Endothelial cell of umbilical vein (primary cell): ENCODE results near the gene NUDT3. TPM values are rescaled to one million over a fixed set of nuclear protein-coding genes. Genes with fewer than 3 reads are reported as not detected.

Source experiments
- BruUV-seq: library from RNA; stranded (reverse); fragments of 400-500 nt; replicated peaks from 2 replicates; lab custom pipeline; 2021; lab: Mats Ljungman, UMichigan
- CTCF ChIA-PET: fragments of 300-600, 350-600 bp; sonication (Branson Sonifier 250); formaldehyde crosslinking; loops from one replicate; lab custom pipeline; 2021; ENCODE audit warnings: antibody characterized with exemption, inconsistent platforms; lab: Charles Lee
- POLR2A ChIA-PET: fragments of 300-600, 350-600 bp; sonication (Branson Sonifier 250); formaldehyde crosslinking; loops from one replicate; lab custom pipeline; 2021; ENCODE audit warnings: antibody characterized with exemption, inconsistent platforms; lab: Charles Lee
- DNase-seq: peaks from one replicate; pipeline ENCODE4 v3.0.0-alpha.2; 2011; ENCODE audit warnings: low read depth, low spot score
- FAIRE-seq: peaks from 2 replicates; lab custom pipeline; 2011; peaks lifted over from hg19 to GRCh38; lab: Jason Lieb, UNC
- H2AFZ ChIP-seq: 2 replicates; pipeline ENCODE4 v1.6.0; 2012; ENCODE audit warnings: low read depth, low read length, control low read depth, inconsistent platforms
- H3K27ac ChIP-seq: 2 replicates; pipeline ENCODE4 v1.5.1; 2011; ENCODE audit warnings: low read depth, mild to moderate bottlenecking, control low read depth, low read length, moderate library complexity; ENCODE audit not compliant: insufficient read depth
- H3K27me3 ChIP-seq, 2 experiments: 2 replicates each; pipeline versions ENCODE4 v1.6.0 to v1.6.1; 2011; ENCODE audit warnings: low read length in 2 of 2, mixed read lengths in 1 of 2; ENCODE audit not compliant: control insufficient read depth in 2 of 2, insufficient read depth in 2 of 2
- H3K36me3 ChIP-seq, 2 experiments: 2 replicates in 1 of 2; 3 replicates in 1 of 2; pipeline ENCODE4 v1.5.1; 2011; ENCODE audit warnings: low read length in 2 of 2, mild to moderate bottlenecking in 1 of 2, moderate library complexity in 1 of 2; ENCODE audit not compliant: control insufficient read depth in 2 of 2, insufficient read depth in 2 of 2; ENCODE audit errors: extremely low read depth in 1 of 2
- H3K4me1 ChIP-seq: 3 replicates; pipeline ENCODE4 v1.5.1; 2011; ENCODE audit warnings: mild to moderate bottlenecking, low read length; ENCODE audit not compliant: control insufficient read depth, insufficient read depth; ENCODE audit errors: extremely low read depth
- H3K4me2 ChIP-seq: 2 replicates; pipeline ENCODE4 v1.6.1; 2011; ENCODE audit warnings: low read length, control low read depth, mixed read lengths; ENCODE audit not compliant: insufficient read depth
- H3K4me3 ChIP-seq, 3 experiments: fragments of 200-600 bp in 1 of 3; sonication (generic), shearing (Covaris generic) in 1 of 3; replicated peaks in 1 of 3; 2 replicates each; pipeline ENCODE4 v1.5.1; 2011 to 2016; ENCODE audit warnings: control low read depth in 3 of 3, low read length in 3 of 3, mild to moderate bottlenecking in 2 of 3, inconsistent platforms in 1 of 3, low read depth in 1 of 3, moderate library complexity in 1 of 3; ENCODE audit not compliant: insufficient read depth in 1 of 3
- H3K79me2 ChIP-seq: 2 replicates; pipeline ENCODE4 v1.6.0; 2012; ENCODE audit warnings: low read length, inconsistent platforms; ENCODE audit not compliant: control insufficient read depth, insufficient read depth
- H3K9ac ChIP-seq: replicated peaks from 2 replicates; pipeline ENCODE3; 2011; ENCODE audit warnings: low read length, control low read depth; ENCODE audit not compliant: insufficient read depth; ENCODE audit errors: extremely low read depth
- H3K9me1 ChIP-seq: replicated peaks from 3 replicates; pipeline ENCODE4 v1.6.0; 2011; ENCODE audit warnings: mild to moderate bottlenecking, low read length; ENCODE audit not compliant: control insufficient read depth, insufficient read depth; ENCODE audit errors: extremely low read depth
- H3K9me3 ChIP-seq: replicated peaks from 2 replicates; pipeline ENCODE4 v1.5.1; 2012; ENCODE audit warnings: low read length, inconsistent platforms; ENCODE audit not compliant: control insufficient read depth, insufficient read depth
- H4K20me1 ChIP-seq: replicated peaks from 2 replicates; pipeline ENCODE3; 2011; ENCODE audit warnings: mild to moderate bottlenecking, low read length; ENCODE audit not compliant: control insufficient read depth, insufficient read depth; ENCODE audit errors: extremely low read depth
- FOS ChIP-seq: IDR thresholded peaks from 2 replicates; pipeline ENCODE4 v1.6.1; 2011; ENCODE audit warnings: mild to moderate bottlenecking, low read length, moderate library complexity, borderline replicate concordance; ENCODE audit not compliant: insufficient read depth
- GATA2 ChIP-seq: IDR thresholded peaks from 2 replicates; pipeline ENCODE4 v1.7.0; 2011; ENCODE audit warnings: low read depth, mild to moderate bottlenecking, moderate library complexity, mixed read lengths, low read length; ENCODE audit not compliant: insufficient read length, insufficient read depth
- JUN ChIP-seq: IDR thresholded peaks from 2 replicates; pipeline ENCODE4 v1.6.1; 2011; ENCODE audit warnings: borderline replicate concordance, low read depth; ENCODE audit not compliant: insufficient read length, insufficient read depth
- MYC ChIP-seq: IDR thresholded peaks from one replicate; pipeline ENCODE4 v1.6.1; 2011; ENCODE audit warnings: mild to moderate bottlenecking, low read depth, low read length
- POLR2AphosphoS5 ChIP-seq: IDR thresholded peaks from 2 replicates; pipeline ENCODE4 v1.6.1; 2012; ENCODE audit warnings: low read depth, mild to moderate bottlenecking, control low read depth, low read length, moderate library complexity; ENCODE audit not compliant: insufficient read depth
- dilution Hi-C: fragments of 300-500 bp; cut with MboI; formaldehyde crosslinking; loops from one replicate; pipeline ENCODE4 v1.15.0; 2019; ENCODE audit warnings: low sequenced_read_pairs; ENCODE audit not compliant: extremely low pct_ligation_motif_present
- intact Hi-C: fragments of 100-400 bp; cut with micrococcal nuclease; formaldehyde crosslinking; loops from one replicate; pipeline ENCODE4 v1.10.0; 2022
- polyA plus RNA-seq, 4 experiments: library from polyadenylated mRNA; depleted of rRNA in 3 of 4; stranded (reverse) in 3 of 4; unstranded in 1 of 4; fragments of >200 nt; gene quantifications; 2 replicates each; pipeline versions ENCODE4 v1.2.1 to v1.2.3, GENCODE V29; 2011 to 2012; ENCODE audit warnings: missing spikeins in 1 of 4
- total RNA-seq: library from RNA; stranded (reverse); gene quantifications from 2 replicates; pipeline ENCODE4 v1.2.3, GENCODE V29; 2021
- TF ChIP-seq, protein P1 (sequence below), 2 donors: IDR thresholded peaks; 1 replicate in 1 of 2; 2 replicates in 1 of 2; pipeline ENCODE4 v1.5.1; 2011; ENCODE audit warnings: low read length in 2 of 2, mild to moderate bottlenecking in 2 of 2, moderate library complexity in 2 of 2, control low read depth in 1 of 2, inconsistent platforms in 1 of 2, low read depth in 1 of 2; ENCODE audit not compliant: insufficient read depth in 1 of 2; ENCODE audit errors: extremely low read depth in 1 of 2
- TF ChIP-seq, protein P2 (sequence below): IDR thresholded peaks from 2 replicates; pipeline ENCODE4 v1.6.1; 2011; ENCODE audit not compliant: insufficient read depth, insufficient read length

NUDT3 gene
- total and polyA plus RNA-seq, 2 donors (not counting 3 experiments of a cell fraction or from before 2014, with no cell fraction given), result 11.9 to 30.9 TPM

- no peaks in the 10 kb centered on the region for H3K9me3 ChIP-seq
- H3K79me2 ChIP-seq, result peaks cover 53% of the 10 kb centered on the region
Observed at GRCh38 chr6:34425132-34425497, 32.6 kb upstream of the NUDT3 start.

More at GRCh38 chr6:34425132-34425497, 32.6 kb upstream of the NUDT3 start:
- peak overlapping the region; percentile 84 for H3K4me2 ChIP-seq
- H3K36me3 ChIP-seq, result peaks cover 21 to 27% of the 10 kb centered on the region in 2 experiments
- peak overlapping the region; percentile 66 to 95 (median 90) for H3K4me3 ChIP-seq
- TF ChIP-seq FOS (no peak), GATA2 (no peak), POLR2AphosphoS5 (no peak), MYC (no peak), JUN (no peak)
- TF ChIP-seq, protein P1, sequence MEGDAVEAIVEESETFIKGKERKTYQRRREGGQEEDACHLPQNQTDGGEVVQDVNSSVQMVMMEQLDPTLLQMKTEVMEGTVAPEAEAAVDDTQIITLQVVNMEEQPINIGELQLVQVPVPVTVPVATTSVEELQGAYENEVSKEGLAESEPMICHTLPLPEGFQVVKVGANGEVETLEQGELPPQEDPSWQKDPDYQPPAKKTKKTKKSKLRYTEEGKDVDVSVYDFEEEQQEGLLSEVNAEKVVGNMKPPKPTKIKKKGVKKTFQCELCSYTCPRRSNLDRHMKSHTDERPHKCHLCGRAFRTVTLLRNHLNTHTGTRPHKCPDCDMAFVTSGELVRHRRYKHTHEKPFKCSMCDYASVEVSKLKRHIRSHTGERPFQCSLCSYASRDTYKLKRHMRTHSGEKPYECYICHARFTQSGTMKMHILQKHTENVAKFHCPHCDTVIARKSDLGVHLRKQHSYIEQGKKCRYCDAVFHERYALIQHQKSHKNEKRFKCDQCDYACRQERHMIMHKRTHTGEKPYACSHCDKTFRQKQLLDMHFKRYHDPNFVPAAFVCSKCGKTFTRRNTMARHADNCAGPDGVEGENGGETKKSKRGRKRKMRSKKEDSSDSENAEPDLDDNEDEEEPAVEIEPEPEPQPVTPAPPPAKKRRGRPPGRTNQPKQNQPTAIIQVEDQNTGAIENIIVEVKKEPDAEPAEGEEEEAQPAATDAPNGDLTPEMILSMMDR (IDR thresholded peaks at IDR 0.05; ENCODE audit: extremely low read depth in 1 of 2, insufficient read depth in 1 of 2, low read depth in 1 of 2, low read length in 2 of 2), result no peak
- TF ChIP-seq, protein P2, sequence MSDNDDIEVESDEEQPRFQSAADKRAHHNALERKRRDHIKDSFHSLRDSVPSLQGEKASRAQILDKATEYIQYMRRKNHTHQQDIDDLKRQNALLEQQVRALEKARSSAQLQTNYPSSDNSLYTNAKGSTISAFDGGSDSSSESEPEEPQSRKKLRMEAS, result no peak
- H3K27me3 ChIP-seq, result no peaks in the 10 kb centered on the region
- intact Hi-C loops (no loop called here), dilution Hi-C loops (no loop called here)
- H4K20me1 ChIP-seq, result no peaks in the 10 kb centered on the region
- peak overlapping the region; percentile 93 for H3K9ac ChIP-seq
- no peaks in the 10 kb centered on the region for H3K9me1 ChIP-seq
- H3K4me1 ChIP-seq, result peaks cover 15% of the 10 kb centered on the region
- ChIA-PET CTCF (interaction anchor here (2.3 to 3.3 kb wide), 3 partner anchors 10 to 262 kb away, joined by 14 to 17 read pairs (median 15); no protein-coding TSS in a partner anchor), POLR2A (interaction anchor here (0.5 to 0.6 kb wide), 2 partner anchors 10 to 234 kb away, joined by 3 read pairs; no protein-coding TSS in a partner anchor)
- DNase-seq (no peak), FAIRE-seq (peak; percentile 64)
- H3K27ac ChIP-seq, result peak overlapping the region; percentile 79
- no peak overlapping the region for H2AFZ ChIP-seq
- BruUV-seq, result no TSS peak
